GM23248 (cell line): ENCODE measurements around the gene PXDC1. TPM values are rescaled to one million over a fixed set of nuclear protein-coding genes. Genes with fewer than 3 reads are reported as not detected.
A peak's percentile ranks its signal among the peaks of the same experiment; 100 is the strongest.
"Not testable (repeated sequence)": the region's sequence is repeated elsewhere in the genome, so short reads cannot be mapped to it uniquely, and the experiment has no call there.

Experiments used
- DNase-seq: peaks from one replicate; pipeline ENCODE4 v3.0.0-alpha.2; 2015
- H2AFZ ChIP-seq: fragments of 200-600 bp; sonication (generic); 2 replicates; pipeline ENCODE4 v1.6.1; 2016; ENCODE audit warnings: antibody characterized with exemption
- H3F3A ChIP-seq: fragments of 200-600 bp; sonication (generic); 2 replicates; pipeline ENCODE4 v1.6.1; 2016; ENCODE audit warnings: mild to moderate bottlenecking, antibody characterized with exemption, mixed run types; ENCODE audit not compliant: insufficient read depth
- H3K27ac ChIP-seq: fragments of 200-600 bp; sonication (generic); 2 replicates; pipeline ENCODE4 v1.5.1; 2016; ENCODE audit warnings: mild to moderate bottlenecking
- H3K27me3 ChIP-seq: fragments of 200-600 bp; sonication (generic); replicated peaks from 2 replicates; pipeline ENCODE4 v1.6.1; 2016; ENCODE audit warnings: mild to moderate bottlenecking; ENCODE audit not compliant: insufficient read depth
- H3K36me3 ChIP-seq: fragments of 200-600 bp; sonication (generic); 2 replicates; pipeline ENCODE4 v1.6.1; 2016; ENCODE audit warnings: low read depth, mild to moderate bottlenecking
- H3K4me1 ChIP-seq: fragments of 200-600 bp; sonication (generic); 2 replicates; pipeline ENCODE4 v1.6.1; 2016; ENCODE audit warnings: mild to moderate bottlenecking; ENCODE audit not compliant: insufficient read depth
- H3K4me2 ChIP-seq: fragments of 200-600 bp; sonication (generic); one replicate; pipeline ENCODE4 v1.6.1; 2016; ENCODE audit warnings: mild to moderate bottlenecking; ENCODE audit not compliant: unreplicated experiment
- H3K4me3 ChIP-seq: fragments of 200-600 bp; sonication (generic); 2 replicates; pipeline ENCODE4 v1.5.1; 2016; ENCODE audit warnings: mild to moderate bottlenecking
- H3K79me2 ChIP-seq: fragments of 200-600 bp; sonication (generic); 2 replicates; pipeline ENCODE4 v1.6.1; 2016; ENCODE audit warnings: mild to moderate bottlenecking; ENCODE audit not compliant: insufficient read depth
- H3K9ac ChIP-seq: fragments of 200-600 bp; sonication (generic); 2 replicates; pipeline ENCODE4 v1.6.1; 2016; ENCODE audit warnings: mild to moderate bottlenecking
- H3K9me2 ChIP-seq: fragments of 200-600 bp; sonication (generic); 2 replicates; pipeline ENCODE4 v1.6.1; 2016; ENCODE audit warnings: mixed run types, mild to moderate bottlenecking, moderate library complexity; ENCODE audit not compliant: insufficient read depth
- H3K9me3 ChIP-seq: fragments of 200-600 bp; sonication (generic); one replicate; pipeline ENCODE4 v1.6.1; 2017; ENCODE audit warnings: low read depth
- H4K20me1 ChIP-seq: fragments of 200-600 bp; sonication (generic); 2 replicates; pipeline ENCODE4 v1.6.0; 2016; ENCODE audit not compliant: insufficient read depth
- EZH2 ChIP-seq: fragments of 200-600 bp; sonication (generic); IDR thresholded peaks from 2 replicates; pipeline ENCODE4 v1.6.1; 2018; ENCODE audit warnings: antibody characterized with exemption, mild to moderate bottlenecking; ENCODE audit not compliant: insufficient read depth, poor library complexity, severe bottlenecking
- EZH2phosphoT487 ChIP-seq: fragments of 200-600 bp; sonication (generic); IDR thresholded peaks from 2 replicates; pipeline ENCODE4 v1.6.1; 2018; ENCODE audit warnings: antibody characterized with exemption, moderate library complexity, mild to moderate bottlenecking, low read depth; ENCODE audit not compliant: insufficient read depth
- WGBS, 2 experiments: methylation state at CpG; one replicate each; pipeline ENCODE4 v1.1.6; 2015 to 2017; ENCODE audit warnings: low lambda C conversion rate in 2 of 2, low coverage in 1 of 2; ENCODE audit errors: missing lambda C conversion rate in 2 of 2; 5-methylcytosine and 5-hydroxymethylcytosine counted together
- in situ Hi-C: fragments of 300-500 bp; cut with MboI; formaldehyde crosslinking; loops from 2 replicates; pipeline ENCODE4 v1.15.0; 2020
- polyA plus RNA-seq: library from polyadenylated mRNA; unstranded; fragments of >200 nt; fragmentation: Nextera tagmentation; extraction: Ambion mirVana; gene quantifications from 2 replicates; pipeline ENCODE4 v1.2.1, GENCODE V29; 2016
- total RNA-seq: library from RNA; depleted of rRNA; stranded (reverse); fragments of >200 nt; shearing (Covaris generic); gene quantifications from 2 replicates; pipeline ENCODE4 v1.2.3, GENCODE V29; 2014

Gene PXDC1
- total and polyA plus RNA-seq, 2 experiments from 2014 or later = 135 to 192 TPM

- no peak overlapping the region for H3K4me3 ChIP-seq
- H3K4me1 ChIP-seq = peaks cover 21% of the 10 kb centered on the region
- no peaks in the 10 kb centered on the region for H3K9me3 ChIP-seq
- TF ChIP-seq EZH2phosphoT487 (no peak), EZH2 (no peak)
- DNase-seq = no peak
- H4K20me1 ChIP-seq = no peaks in the 10 kb centered on the region
- in situ Hi-C loops = no loop called here
- H2AFZ ChIP-seq = no peak overlapping the region
- H3K27me3 ChIP-seq = no peaks in the 10 kb centered on the region
- no peak overlapping the region for H3K27ac ChIP-seq
- no peaks in the 10 kb centered on the region for H3K9me2 ChIP-seq
- no peaks in the 10 kb centered on the region for H3K79me2 ChIP-seq
- peaks cover 9% of the 10 kb centered on the region for H3F3A ChIP-seq
- no peak overlapping the region for H3K4me2 ChIP-seq
- H3K36me3 ChIP-seq = no peaks in the 10 kb centered on the region
- H3K9ac ChIP-seq = no peak overlapping the region
- 97% methylated on average over 34 to 56 of the region's 57 CpGs for WGBS, 2 experiments
Measured at GRCh38 chr6:3771407-3772011, 20.0 kb upstream of the PXDC1 start.

DNA sequence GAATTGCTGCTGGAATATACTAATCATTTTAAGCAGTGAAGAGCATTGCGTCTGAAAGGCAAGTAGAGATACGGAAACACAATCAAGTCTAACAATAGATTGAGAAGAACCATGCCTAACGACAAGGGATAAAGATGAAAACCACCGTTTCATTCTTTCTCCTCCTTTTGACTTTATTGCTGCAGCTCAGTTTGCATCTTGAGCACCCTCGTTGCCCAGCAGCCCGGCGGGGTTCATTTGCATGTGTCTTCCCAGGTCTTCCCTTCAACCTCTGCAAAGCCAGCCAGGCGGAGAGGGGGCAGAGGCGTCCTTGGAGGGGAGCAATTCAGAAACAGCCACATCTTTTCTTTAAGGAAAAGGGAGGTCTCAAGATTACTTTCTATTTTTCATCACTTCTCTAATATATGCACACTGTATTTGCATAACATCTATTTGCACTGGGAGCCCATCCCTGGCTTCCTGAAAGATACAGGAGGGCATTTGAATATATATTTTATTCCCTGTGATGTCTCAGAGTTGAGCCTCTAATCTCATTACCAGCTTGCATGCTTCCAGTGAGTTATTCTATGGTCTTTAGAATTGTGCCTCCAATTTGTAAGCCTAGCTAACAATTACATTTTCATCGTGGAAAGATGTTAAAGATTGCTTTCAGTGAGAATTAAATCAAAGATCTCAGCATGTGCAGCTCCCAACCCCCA, 18.7 kb upstream of the PXDC1 start:
- H3K4me2 ChIP-seq = no peak overlapping the region

DNA sequence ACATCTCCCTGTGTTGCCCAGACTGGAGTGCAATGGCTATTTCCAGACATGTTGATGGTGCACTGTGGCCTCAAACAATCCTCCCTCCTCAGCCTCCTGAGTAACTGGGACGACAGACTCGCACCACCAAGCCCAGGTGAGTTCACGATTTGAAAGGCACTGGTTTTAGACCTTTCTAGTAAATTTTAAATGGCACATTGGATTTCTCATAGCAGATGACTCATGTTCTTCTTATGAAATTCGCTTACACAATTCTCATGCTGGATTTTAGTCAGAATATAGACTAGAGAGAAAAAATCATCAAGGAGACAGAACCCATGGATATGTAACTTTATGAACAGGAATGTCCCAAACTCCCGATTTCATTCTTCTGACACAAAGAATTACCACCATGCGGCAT, 18.1 kb upstream of the PXDC1 start:
- Histone ChIP-seq H3K36me3 (no peaks in the 10 kb centered on the region), H3K27ac (no peak overlapping the region), H3K4me3 (no peak overlapping the region), H3K9me3 (no peaks in the 10 kb centered on the region), H4K20me1 (no peaks in the 10 kb centered on the region), H3K9ac (no peak overlapping the region), H3F3A (peaks cover 16% of the 10 kb centered on the region), H3K9me2 (no peaks in the 10 kb centered on the region), H2AFZ (no peak overlapping the region), H3K79me2 (no peaks in the 10 kb centered on the region), H3K4me2 (no peak overlapping the region), H3K27me3 (no peaks in the 10 kb centered on the region), H3K4me1 (peaks cover 33% of the 10 kb centered on the region)
- in situ Hi-C loops = no loop called here
- DNase-seq = peak; percentile 83
- 31 to 38% methylated on average over 6 of the region's 6 CpGs for WGBS, 2 experiments
- TF ChIP-seq EZH2 (no peak), EZH2phosphoT487 (no peak)

More for the DNA sequence above, 18.7 kb upstream of the PXDC1 start:
- H3K9me3 ChIP-seq = no peaks in the 10 kb centered on the region
- H3K9ac ChIP-seq = no peak overlapping the region
- no peaks in the 10 kb centered on the region for H3K27me3 ChIP-seq
- TF ChIP-seq EZH2phosphoT487 (no peak), EZH2 (no peak)
- no peaks in the 10 kb centered on the region for H3K36me3 ChIP-seq
- no peaks in the 10 kb centered on the region for H3K9me2 ChIP-seq
- H3K4me3 ChIP-seq = no peak overlapping the region
- peaks cover 16% of the 10 kb centered on the region for H3F3A ChIP-seq
- 73 to 76% methylated on average over 10 of the region's 10 CpGs for WGBS, 2 experiments
- no peak for DNase-seq
- peaks cover 33% of the 10 kb centered on the region for H3K4me1 ChIP-seq
- H3K79me2 ChIP-seq = no peaks in the 10 kb centered on the region
- no peaks in the 10 kb centered on the region for H4K20me1 ChIP-seq
- in situ Hi-C loops = no loop called here
- no peak overlapping the region for H3K27ac ChIP-seq
- no peak overlapping the region for H2AFZ ChIP-seq

GRCh38 chr6:3768502-3768901, 17.0 kb upstream of the PXDC1 start:
- WGBS, 2 experiments = 50 to 54% methylated on average over 2 of the region's 2 CpGs
- no peak for DNase-seq

GRCh38 chr6:3767483-3767882, 16.0 kb upstream of the PXDC1 start:
- H3K36me3 ChIP-seq, H3K9me3 ChIP-seq, H3K4me3 ChIP-seq, H3K27me3 ChIP-seq, H2AFZ ChIP-seq, H3K4me2 ChIP-seq, H4K20me1 ChIP-seq, in situ Hi-C loops, H3K79me2 ChIP-seq, H3K9me2 ChIP-seq, H3K9ac ChIP-seq: not testable (repeated sequence)
- peak overlapping the region; percentile 11; the same call in 1 of the 2 replicates for H3K27ac ChIP-seq
- 74 to 75% methylated on average over 6 of the region's 6 CpGs for WGBS, 2 experiments
- H3F3A ChIP-seq = peaks cover 16% of the 10 kb centered on the region
- peaks cover 33% of the 10 kb centered on the region for H3K4me1 ChIP-seq
- peak; percentile 74 for DNase-seq

More at GRCh38 chr6:3768502-3768901, 17.0 kb upstream of the PXDC1 start:
- Histone ChIP-seq H3K9me3 (no peaks in the 10 kb centered on the region), H3K36me3 (no peaks in the 10 kb centered on the region), H3K27ac (no peak overlapping the region), H3K4me2 (no peak overlapping the region), H3K4me3 (no peak overlapping the region), H2AFZ (no peak overlapping the region), H3K9me2 (no peaks in the 10 kb centered on the region), H3K9ac (no peak overlapping the region), H3K79me2 (no peaks in the 10 kb centered on the region), H3K4me1 (peaks cover 33% of the 10 kb centered on the region), H3K27me3 (no peaks in the 10 kb centered on the region), H3F3A (peaks cover 16% of the 10 kb centered on the region), H4K20me1 (no peaks in the 10 kb centered on the region)
- in situ Hi-C loops = no loop called here
- no peak for TF ChIP-seq EZH2
